Muscle layer of duodenum (tissue), 2 donors: ENCODE data around the gene METAP2.
"Not testable (repeated sequence)": the region's sequence is repeated elsewhere in the genome, so short reads cannot be mapped to it uniquely, and the experiment has no call there.

Source experiments
- H3K27ac ChIP-seq: one replicate; pipeline ENCODE4 v1.7.0; 2013; ENCODE audit warnings: mild to moderate bottlenecking, low read length
- H3K27me3 ChIP-seq: one replicate; pipeline ENCODE4 v1.7.0; 2013; ENCODE audit warnings: low read depth, mild to moderate bottlenecking, control low read depth, low read length
- H3K36me3 ChIP-seq, 2 donors: one replicate each; pipeline ENCODE4 v1.7.0; 2013; ENCODE audit warnings: low read length in 2 of 2, control low read depth in 1 of 2, mild to moderate bottlenecking in 1 of 2; ENCODE audit not compliant: insufficient read depth in 2 of 2, control insufficient read depth in 1 of 2
- H3K4me1 ChIP-seq, 2 donors: one replicate each; pipeline ENCODE4 v1.7.0; 2013; ENCODE audit warnings: low read length in 2 of 2, mild to moderate bottlenecking in 2 of 2, control low read depth in 1 of 2, moderate library complexity in 1 of 2; ENCODE audit not compliant: insufficient read depth in 2 of 2, control insufficient read depth in 1 of 2
- H3K4me3 ChIP-seq, 2 donors: one replicate each; pipeline ENCODE4 v1.7.0; 2013; ENCODE audit warnings: low read length in 2 of 2, low read depth in 1 of 2, mild to moderate bottlenecking in 1 of 2
- H3K9me3 ChIP-seq, 2 donors: one replicate each; pipeline ENCODE4 v1.7.0; 2013; ENCODE audit warnings: low read length in 2 of 2, control low read depth in 1 of 2, mild to moderate bottlenecking in 1 of 2; ENCODE audit not compliant: control insufficient read depth in 1 of 2
- donor health status: healthy.

Gene METAP2

DNA sequence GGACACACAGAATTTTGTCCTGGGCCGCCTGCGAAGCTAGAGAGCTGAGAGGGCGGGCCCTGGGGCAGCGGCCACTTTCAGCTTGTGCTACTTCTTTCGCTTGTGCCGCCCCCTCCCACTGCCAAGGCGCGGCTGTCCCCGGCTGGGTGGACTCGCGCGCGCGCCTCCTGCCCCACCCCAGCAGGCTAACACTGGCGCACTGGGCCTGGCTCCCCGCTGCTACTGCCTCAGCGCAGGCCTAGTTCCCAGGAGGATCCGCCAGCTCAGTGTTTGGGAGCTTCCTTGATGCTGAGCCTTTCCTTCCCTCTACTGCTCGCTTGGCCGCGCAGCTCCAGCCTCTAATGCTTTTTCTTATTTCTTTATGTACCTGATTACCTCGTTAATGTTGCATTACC is 27.4 kb upstream of the METAP2 start:
- H3K27ac ChIP-seq: no peak overlapping the region

GRCh38 chr12:95449656-95450055 is 24.3 kb upstream of the METAP2 start:
- not testable (repeated sequence) for H3K4me3 ChIP-seq, H3K27ac ChIP-seq, H3K27me3 ChIP-seq, H3K4me1 ChIP-seq, H3K36me3 ChIP-seq, H3K9me3 ChIP-seq

More for the DNA sequence above, 27.4 kb upstream of the METAP2 start:
- Histone ChIP-seq H3K27me3 (no peaks in the 10 kb centered on the region), H3K36me3 (no peaks in the 10 kb centered on the region), H3K9me3 (no peaks in the 10 kb centered on the region), H3K4me1 (no peaks in the 10 kb centered on the region), H3K4me3 (peak overlapping the region in 1 of 2 donors; percentile 25)

DNA sequence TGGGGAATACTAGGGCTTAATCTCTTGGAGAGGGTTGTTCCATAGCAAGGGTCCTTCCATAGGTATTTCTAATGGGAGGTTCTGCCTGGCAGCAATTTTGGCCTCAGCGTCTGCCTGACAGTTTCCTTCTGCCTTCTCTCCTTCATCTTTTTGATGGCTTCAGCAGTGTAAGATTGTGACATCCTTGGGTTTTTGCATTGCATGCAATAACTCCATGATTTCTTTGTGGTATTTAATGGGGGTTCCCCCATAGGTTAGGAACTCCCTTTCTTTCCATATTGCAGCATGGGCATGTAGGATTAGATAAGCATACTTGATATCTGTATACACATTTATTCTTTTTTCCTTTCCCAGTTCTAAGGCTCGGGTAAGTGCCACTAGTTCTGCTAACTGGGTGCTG is 21.5 kb upstream of the METAP2 start:
- H3K4me1 ChIP-seq, H3K9me3 ChIP-seq: not testable (repeated sequence)

DNA sequence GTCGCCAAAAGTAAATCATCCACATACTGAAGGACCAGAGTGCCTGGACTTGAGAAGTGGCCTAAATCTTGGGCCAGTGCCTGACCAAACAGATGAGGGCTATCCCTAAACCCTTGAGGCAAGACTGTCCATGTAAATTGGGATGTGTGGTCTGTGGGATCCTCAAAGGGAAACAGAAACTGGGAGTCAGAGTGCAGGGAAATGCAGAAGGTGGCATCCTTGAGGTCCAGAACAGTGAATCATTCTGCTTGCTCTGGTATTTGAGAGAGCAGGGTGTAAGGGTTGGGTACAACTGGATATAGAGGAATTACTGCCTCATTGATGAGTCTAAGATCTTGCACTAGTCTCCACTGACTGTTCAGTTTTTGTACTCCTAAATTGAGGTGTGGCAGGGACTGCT is 20.1 kb upstream of the METAP2 start:
- not testable (repeated sequence) for H3K4me3 ChIP-seq, H3K27ac ChIP-seq, H3K36me3 ChIP-seq, H3K27me3 ChIP-seq, H3K4me1 ChIP-seq
- H3K9me3 ChIP-seq: peaks cover 0 to 11% of the 10 kb centered on the region in 2 donors

More for the DNA sequence above, 21.5 kb upstream of the METAP2 start:
- H3K27me3 ChIP-seq, H3K36me3 ChIP-seq, H3K4me3 ChIP-seq, H3K27ac ChIP-seq: not testable (repeated sequence)

DNA sequence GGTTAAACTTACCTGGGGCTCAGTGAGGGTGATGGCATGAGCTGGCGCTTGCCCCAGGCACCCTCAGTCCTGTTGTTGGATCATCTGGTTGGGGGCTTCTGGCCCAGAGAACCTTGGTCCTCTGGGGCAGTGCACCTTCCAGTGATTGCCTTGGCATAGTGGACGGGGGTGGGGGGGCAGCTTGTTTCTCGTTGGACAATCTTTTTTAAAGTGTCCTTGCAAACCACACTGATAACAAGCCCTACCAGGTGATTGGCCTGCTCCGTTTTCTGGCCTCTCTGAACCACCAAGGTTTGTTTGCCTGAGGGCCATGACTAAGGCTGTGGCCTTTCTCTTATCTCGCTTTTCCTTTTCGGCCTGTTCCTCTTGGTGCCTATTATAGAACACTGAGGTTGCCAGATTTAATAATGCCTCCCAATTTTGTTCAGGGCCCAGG is 19.2 kb upstream of the METAP2 start:
- H3K4me3 ChIP-seq, H3K4me1 ChIP-seq, H3K27ac ChIP-seq, H3K36me3 ChIP-seq, H3K27me3 ChIP-seq: not testable (repeated sequence)
- H3K9me3 ChIP-seq: peaks cover 0 to 11% of the 10 kb centered on the region in 2 donors

DNA sequence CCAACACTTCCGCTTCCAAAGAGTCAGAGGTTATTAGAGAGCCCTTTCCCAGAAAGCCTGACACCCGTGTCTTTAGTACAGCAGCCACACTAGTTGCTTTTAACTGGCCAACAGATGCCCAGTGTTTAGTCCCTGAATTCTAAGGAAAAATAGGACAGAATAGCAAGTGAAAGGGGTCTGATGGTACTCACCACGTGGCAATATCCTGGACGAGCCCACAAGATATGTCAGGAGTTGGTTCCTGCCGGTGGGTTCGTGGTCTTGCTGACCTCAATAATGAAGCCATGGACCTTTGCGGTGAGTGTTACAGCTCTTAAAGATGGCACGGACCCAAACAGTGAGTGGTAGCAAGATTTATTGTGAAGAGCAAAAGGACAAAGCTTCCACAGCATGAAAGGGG is 16.3 kb upstream of the METAP2 start:
- not testable (repeated sequence) for H3K27me3 ChIP-seq, H3K4me1 ChIP-seq, H3K36me3 ChIP-seq, H3K27ac ChIP-seq
- Histone ChIP-seq H3K4me3 (peak overlapping the region in 1 of 2 donors; percentile 17), H3K9me3 (peaks cover 0 to 11% of the 10 kb centered on the region in 2 donors)

DNA sequence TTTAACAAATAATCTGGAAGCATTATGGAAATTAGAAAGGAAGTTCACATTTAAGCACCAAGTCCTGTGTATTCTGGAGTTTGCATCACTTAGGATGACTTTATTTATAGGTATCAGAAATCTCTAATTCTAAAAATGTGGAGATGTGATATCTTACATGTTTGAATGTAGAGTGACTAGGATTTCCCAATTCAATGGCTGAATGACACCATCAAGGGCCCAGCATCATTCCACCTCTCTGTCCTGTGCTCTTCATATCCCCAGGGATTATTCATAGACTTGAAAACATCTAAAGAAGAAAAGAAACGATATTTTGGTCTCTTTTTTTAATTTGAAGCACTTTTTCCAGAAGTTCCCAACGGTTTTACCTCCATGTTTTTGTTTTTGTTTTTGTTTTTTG is 15.2 kb upstream of the METAP2 start:
- Histone ChIP-seq H3K4me3 (no peak overlapping the region), H3K4me1 (no peaks in the 10 kb centered on the region), H3K36me3 (no peaks in the 10 kb centered on the region), H3K9me3 (peaks cover 0 to 11% of the 10 kb centered on the region in 2 donors), H3K27ac (no peak overlapping the region), H3K27me3 (no peaks in the 10 kb centered on the region)

GRCh38 chr12:95459310-95459709 is 14.6 kb upstream of the METAP2 start:
- peaks cover 0 to 11% of the 10 kb centered on the region in 2 donors for H3K9me3 ChIP-seq
- no peaks in the 10 kb centered on the region for H3K36me3 ChIP-seq
- H3K27ac ChIP-seq: no peak overlapping the region
- H3K4me3 ChIP-seq: no peak overlapping the region
- H3K27me3 ChIP-seq: no peaks in the 10 kb centered on the region
- H3K4me1 ChIP-seq: no peaks in the 10 kb centered on the region

GRCh38 chr12:95460105-95460504 is 13.8 kb upstream of the METAP2 start:
- Histone ChIP-seq H3K4me3 (no peak overlapping the region), H3K27me3 (no peaks in the 10 kb centered on the region), H3K36me3 (no peaks in the 10 kb centered on the region), H3K9me3 (peaks cover 0 to 11% of the 10 kb centered on the region in 2 donors), H3K4me1 (no peaks in the 10 kb centered on the region), H3K27ac (no peak overlapping the region)

GRCh38 chr12:95460896-95461295 is 13.1 kb upstream of the METAP2 start:
- no peaks in the 10 kb centered on the region for H3K4me1 ChIP-seq
- H3K27me3 ChIP-seq: no peaks in the 10 kb centered on the region
- H3K9me3 ChIP-seq: peaks cover 0 to 11% of the 10 kb centered on the region in 2 donors
- H3K36me3 ChIP-seq: no peaks in the 10 kb centered on the region
- H3K27ac ChIP-seq: no peak overlapping the region
- no peak overlapping the region for H3K4me3 ChIP-seq

GRCh38 chr12:95462081-95462480 is 11.9 kb upstream of the METAP2 start:
- Histone ChIP-seq H3K4me3 (no peak overlapping the region), H3K27me3 (no peaks in the 10 kb centered on the region), H3K4me1 (no peaks in the 10 kb centered on the region), H3K9me3 (peaks cover 0 to 11% of the 10 kb centered on the region in 2 donors), H3K36me3 (no peaks in the 10 kb centered on the region), H3K27ac (no peak overlapping the region)

- Histone ChIP-seq H3K27me3 (no peaks in the 10 kb centered on the region), H3K36me3 (no peaks in the 10 kb centered on the region), H3K9me3 (peaks cover 0 to 6% of the 10 kb centered on the region in 2 donors), H3K4me1 (no peaks in the 10 kb centered on the region), H3K27ac (no peak overlapping the region), H3K4me3 (no peak overlapping the region)
These were observed 11.4 kb upstream of the METAP2 start for GRCh38 chr12:95462551-95462950.
